ENCODE results near the gene CRISPLD2. TPM values are rescaled to one million over a fixed set of nuclear protein-coding genes. Genes with fewer than 3 reads are reported as not detected.

Gene CRISPLD2
- total and polyA plus RNA-seq, 9 of the 15 experiments (the other 6 are each of a cell fraction or from before 2014, with no cell fraction given) = 0.03 to 0.24 (median 0.04) TPM; not detected in 4

DNA sequence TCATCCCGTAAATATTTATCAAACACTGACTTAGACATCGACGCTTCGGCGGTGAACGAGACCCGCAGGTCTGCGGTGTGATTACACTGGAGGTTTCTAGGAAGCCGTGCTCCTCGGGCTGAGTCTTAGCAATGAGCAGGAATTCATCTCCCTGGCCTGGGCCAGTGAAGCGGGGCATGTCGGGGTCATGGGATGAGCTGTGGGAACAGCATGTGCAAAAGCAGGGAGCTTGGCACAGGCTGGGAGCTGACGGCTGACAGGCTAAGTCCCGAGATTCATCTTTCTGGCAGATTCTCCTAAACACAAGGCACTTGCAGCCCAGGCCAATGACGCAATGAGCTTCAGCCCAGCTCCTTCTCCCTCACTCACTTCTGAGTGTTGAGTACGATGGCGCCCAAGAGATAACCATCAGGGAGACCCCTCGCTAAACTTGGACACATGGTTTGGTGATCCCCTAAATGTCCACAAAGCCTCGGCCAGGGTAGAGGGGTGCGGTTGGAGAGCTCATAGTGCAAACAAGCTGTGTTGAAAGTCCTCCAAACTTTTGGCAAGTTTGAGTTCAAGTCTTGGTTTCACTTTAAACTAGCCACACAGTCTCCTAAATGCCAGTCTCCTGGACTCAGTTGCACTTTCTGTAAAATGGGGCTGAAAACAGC is 12.8 kb downstream of the CRISPLD2 start (continued):
- TF ChIP-seq ZFP36 (IDR thresholded peaks at IDR 0.05; ENCODE audit: low read depth, low read length, partially characterized antibody) = peak; percentile 19
- 0 out of 4 replicates have a peak, but pooled peaks of 1 of the 2 experiments have one; percentile 26 for TF ChIP-seq FOXA3 (CRISPR knock-in tag; conservative IDR thresholded peaks at IDR 0.05 in 1 of 2, IDR thresholded peaks at IDR 0.05 in 1 of 2)
- TF ChIP-seq OTX1 (CRISPR knock-in tag; IDR thresholded peaks at IDR 0.05) = no peak
- TF ChIP-seq L3MBTL2 (IDR thresholded peaks at IDR 0.05) = 0 out of 2 replicates have a peak, but pooled peaks have one; percentile 28
- TF ChIP-seq, protein P1, sequence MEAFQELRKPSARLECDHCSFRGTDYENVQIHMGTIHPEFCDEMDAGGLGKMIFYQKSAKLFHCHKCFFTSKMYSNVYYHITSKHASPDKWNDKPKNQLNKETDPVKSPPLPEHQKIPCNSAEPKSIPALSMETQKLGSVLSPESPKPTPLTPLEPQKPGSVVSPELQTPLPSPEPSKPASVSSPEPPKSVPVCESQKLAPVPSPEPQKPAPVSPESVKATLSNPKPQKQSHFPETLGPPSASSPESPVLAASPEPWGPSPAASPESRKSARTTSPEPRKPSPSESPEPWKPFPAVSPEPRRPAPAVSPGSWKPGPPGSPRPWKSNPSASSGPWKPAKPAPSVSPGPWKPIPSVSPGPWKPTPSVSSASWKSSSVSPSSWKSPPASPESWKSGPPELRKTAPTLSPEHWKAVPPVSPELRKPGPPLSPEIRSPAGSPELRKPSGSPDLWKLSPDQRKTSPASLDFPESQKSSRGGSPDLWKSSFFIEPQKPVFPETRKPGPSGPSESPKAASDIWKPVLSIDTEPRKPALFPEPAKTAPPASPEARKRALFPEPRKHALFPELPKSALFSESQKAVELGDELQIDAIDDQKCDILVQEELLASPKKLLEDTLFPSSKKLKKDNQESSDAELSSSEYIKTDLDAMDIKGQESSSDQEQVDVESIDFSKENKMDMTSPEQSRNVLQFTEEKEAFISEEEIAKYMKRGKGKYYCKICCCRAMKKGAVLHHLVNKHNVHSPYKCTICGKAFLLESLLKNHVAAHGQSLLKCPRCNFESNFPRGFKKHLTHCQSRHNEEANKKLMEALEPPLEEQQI (IDR thresholded peaks at IDR 0.05) = no peak
- TF ChIP-seq, protein P2, sequence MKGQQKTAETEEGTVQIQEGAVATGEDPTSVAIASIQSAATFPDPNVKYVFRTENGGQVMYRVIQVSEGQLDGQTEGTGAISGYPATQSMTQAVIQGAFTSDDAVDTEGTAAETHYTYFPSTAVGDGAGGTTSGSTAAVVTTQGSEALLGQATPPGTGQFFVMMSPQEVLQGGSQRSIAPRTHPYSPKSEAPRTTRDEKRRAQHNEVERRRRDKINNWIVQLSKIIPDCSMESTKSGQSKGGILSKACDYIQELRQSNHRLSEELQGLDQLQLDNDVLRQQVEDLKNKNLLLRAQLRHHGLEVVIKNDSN (CRISPR knock-in tag; IDR thresholded peaks at IDR 0.05) = 0 out of 2 replicates have a peak, but pooled peaks have one; percentile 10
- no peak for TF ChIP-seq ARID2 (IDR thresholded peaks at IDR 0.05)
- TF ChIP-seq HDAC3 (IDR thresholded peaks at IDR 0.05; ENCODE audit: borderline replicate concordance, partially characterized antibody) = no peak
- TF ChIP-seq ATF7 (IDR thresholded peaks at IDR 0.05) = peak; percentile 71
- TF ChIP-seq RBM17 (IDR thresholded peaks at IDR 0.05; ENCODE audit: borderline replicate concordance, low read depth, low read length) = no peak
- peak; percentile 84 for TF ChIP-seq CEBPB (tag; IDR thresholded peaks at IDR 0.05)
- peak; percentile 63 for TF ChIP-seq RBM25 (IDR thresholded peaks at IDR 0.05; ENCODE audit: low read depth, low read length, severe bottlenecking)
- TF ChIP-seq NR1H2 (CRISPR knock-in tag; IDR thresholded peaks at IDR 0.05) = 0 out of 2 replicates have a peak, but pooled peaks have one; percentile 42
- TF ChIP-seq, protein P3, sequence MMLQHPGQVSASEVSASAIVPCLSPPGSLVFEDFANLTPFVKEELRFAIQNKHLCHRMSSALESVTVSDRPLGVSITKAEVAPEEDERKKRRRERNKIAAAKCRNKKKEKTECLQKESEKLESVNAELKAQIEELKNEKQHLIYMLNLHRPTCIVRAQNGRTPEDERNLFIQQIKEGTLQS (IDR thresholded peaks at IDR 0.05) = peak; percentile 85
- TF ChIP-seq, protein P3 (CRISPR knock-in tag; conservative IDR thresholded peaks at IDR 0.05) = no peak
- peak; percentile 14 for TF ChIP-seq CBX2 (IDR thresholded peaks at IDR 0.05; ENCODE audit: insufficient read depth, low read length, poor library complexity, severe bottlenecking)
- TF ChIP-seq TSC22D4 (tag; IDR thresholded peaks at IDR 0.05) = no peak
- TF ChIP-seq GATA2 (CRISPR knock-in tag; IDR thresholded peaks at IDR 0.05) = 0 out of 2 replicates have a peak, but pooled peaks have one; percentile 24
